ENCODE results near the gene STX8.

The STX8 gene

GRCh38 chr17:9228408-9229159 is 347.0 kb downstream of the STX8 start:
- no peaks in the 10 kb centered on the region for H3K9me3 ChIP-seq (ENCODE audit: control insufficient read depth, low read length)
- H3K36me3 ChIP-seq (ENCODE audit: control insufficient read depth, insufficient read depth, low read length): no peaks in the 10 kb centered on the region
- H3K27ac ChIP-seq (ENCODE audit: low read depth, low read length, severe bottlenecking): no peak overlapping the region
- no peak overlapping the region for H3K4me3 ChIP-seq (ENCODE audit: extremely low read depth, insufficient read depth, low read length, poor library complexity, severe bottlenecking)
- H3K4me1 ChIP-seq (ENCODE audit: control insufficient read depth, insufficient read depth, low read length, poor library complexity, severe bottlenecking): no peaks in the 10 kb centered on the region
- 81 to 87% methylated on average over 12 to 13 of the region's 16 CpGs for WGBS, 2 experiments (ENCODE audit: insufficient coverage in 2 of 2)

- WGBS, 2 experiments (ENCODE audit: insufficient coverage in 2 of 2): 79 to 90% methylated on average over 8 to 11 of the region's 13 CpGs
- H3K9me3 ChIP-seq (ENCODE audit: control insufficient read depth, low read length): no peaks in the 10 kb centered on the region
- H3K27ac ChIP-seq (ENCODE audit: low read depth, low read length, severe bottlenecking): no peak overlapping the region
- no peaks in the 10 kb centered on the region for H3K4me1 ChIP-seq (ENCODE audit: control insufficient read depth, insufficient read depth, low read length, poor library complexity, severe bottlenecking)
- H3K4me3 ChIP-seq (ENCODE audit: extremely low read depth, insufficient read depth, low read length, poor library complexity, severe bottlenecking): no peak overlapping the region
- no peaks in the 10 kb centered on the region for H3K36me3 ChIP-seq (ENCODE audit: control insufficient read depth, insufficient read depth, low read length)
Observed at GRCh38 chr17:9227819-9228407, 347.7 kb downstream of the STX8 start.

- Histone ChIP-seq H3K4me3 (ENCODE audit: extremely low read depth, insufficient read depth, low read length, poor library complexity, severe bottlenecking) (no peak overlapping the region), H3K9me3 (ENCODE audit: control insufficient read depth, low read length) (no peaks in the 10 kb centered on the region), H3K4me1 (ENCODE audit: control insufficient read depth, insufficient read depth, low read length, poor library complexity, severe bottlenecking) (no peaks in the 10 kb centered on the region)
Observed at GRCh38 chr17:9226794-9227135, 348.9 kb downstream of the STX8 start.

GRCh38 chr17:9226130-9226793 is 349.4 kb downstream of the STX8 start:
- Histone ChIP-seq H3K9me3 (ENCODE audit: control insufficient read depth, low read length) (no peaks in the 10 kb centered on the region), H3K27ac (ENCODE audit: low read depth, low read length, severe bottlenecking) (no peak overlapping the region), H3K36me3 (ENCODE audit: control insufficient read depth, insufficient read depth, low read length) (no peaks in the 10 kb centered on the region), H3K4me1 (ENCODE audit: control insufficient read depth, insufficient read depth, low read length, poor library complexity, severe bottlenecking) (no peaks in the 10 kb centered on the region), H3K4me3 (ENCODE audit: extremely low read depth, insufficient read depth, low read length, poor library complexity, severe bottlenecking) (no peak overlapping the region)
- WGBS, 2 experiments (ENCODE audit: insufficient coverage in 2 of 2): 85 to 87% methylated on average over 19 to 20 of the region's 34 CpGs

More at GRCh38 chr17:9226794-9227135, 348.9 kb downstream of the STX8 start:
- H3K27ac ChIP-seq (ENCODE audit: low read depth, low read length, severe bottlenecking): no peak overlapping the region
- 69% methylated on average over 12 to 14 of the region's 14 CpGs for WGBS, 2 experiments (ENCODE audit: insufficient coverage in 2 of 2)
- H3K36me3 ChIP-seq (ENCODE audit: control insufficient read depth, insufficient read depth, low read length): no peaks in the 10 kb centered on the region

- Histone ChIP-seq H3K27ac (ENCODE audit: low read depth, low read length, severe bottlenecking) (no peak overlapping the region), H3K36me3 (ENCODE audit: control insufficient read depth, insufficient read depth, low read length) (no peaks in the 10 kb centered on the region), H3K9me3 (ENCODE audit: control insufficient read depth, low read length) (no peaks in the 10 kb centered on the region), H3K4me3 (ENCODE audit: extremely low read depth, insufficient read depth, low read length, poor library complexity, severe bottlenecking) (no peak overlapping the region), H3K4me1 (ENCODE audit: control insufficient read depth, insufficient read depth, low read length, poor library complexity, severe bottlenecking) (no peaks in the 10 kb centered on the region)
- 24 to 37% methylated on average over 19 to 21 of the region's 32 CpGs for WGBS, 2 experiments (ENCODE audit: insufficient coverage in 2 of 2)
Observed at GRCh38 chr17:9225305-9226101, 350.1 kb downstream of the STX8 start.

GRCh38 chr17:9224485-9224884 is 351.1 kb downstream of the STX8 start:
- H3K4me3 ChIP-seq (ENCODE audit: extremely low read depth, insufficient read depth, low read length, poor library complexity, severe bottlenecking): no peak overlapping the region
- no peak overlapping the region for H3K27ac ChIP-seq (ENCODE audit: low read depth, low read length, severe bottlenecking)
- no peaks in the 10 kb centered on the region for H3K4me1 ChIP-seq (ENCODE audit: control insufficient read depth, insufficient read depth, low read length, poor library complexity, severe bottlenecking)
- WGBS, 2 experiments (ENCODE audit: insufficient coverage in 2 of 2): 92 to 100% methylated on average over 1 to 4 of the region's 7 CpGs
- no peaks in the 10 kb centered on the region for H3K36me3 ChIP-seq (ENCODE audit: control insufficient read depth, insufficient read depth, low read length)
- no peaks in the 10 kb centered on the region for H3K9me3 ChIP-seq (ENCODE audit: control insufficient read depth, low read length)

GRCh38 chr17:9223531-9223930 is 352.1 kb downstream of the STX8 start:
- Histone ChIP-seq H3K27ac (ENCODE audit: low read depth, low read length, severe bottlenecking) (no peak overlapping the region), H3K4me3 (ENCODE audit: extremely low read depth, insufficient read depth, low read length, poor library complexity, severe bottlenecking) (no peak overlapping the region), H3K36me3 (ENCODE audit: control insufficient read depth, insufficient read depth, low read length) (no peaks in the 10 kb centered on the region), H3K4me1 (ENCODE audit: control insufficient read depth, insufficient read depth, low read length, poor library complexity, severe bottlenecking) (no peaks in the 10 kb centered on the region), H3K9me3 (ENCODE audit: control insufficient read depth, low read length) (no peaks in the 10 kb centered on the region)
- WGBS, 2 experiments (ENCODE audit: insufficient coverage in 2 of 2): 72 to 79% methylated on average over 4 to 6 of the region's 8 CpGs

GRCh38 chr17:9221922-9222180 is 353.8 kb downstream of the STX8 start:
- peaks cover 2% of the 10 kb centered on the region for H3K9me3 ChIP-seq (ENCODE audit: control insufficient read depth, low read length)
- no peak overlapping the region for H3K4me3 ChIP-seq (ENCODE audit: extremely low read depth, insufficient read depth, low read length, poor library complexity, severe bottlenecking)
- no peak overlapping the region for H3K27ac ChIP-seq (ENCODE audit: low read depth, low read length, severe bottlenecking)
- H3K36me3 ChIP-seq (ENCODE audit: control insufficient read depth, insufficient read depth, low read length): no peaks in the 10 kb centered on the region
- peaks cover 8% of the 10 kb centered on the region for H3K4me1 ChIP-seq (ENCODE audit: control insufficient read depth, insufficient read depth, low read length, poor library complexity, severe bottlenecking)
- WGBS, 2 experiments (ENCODE audit: insufficient coverage in 2 of 2): 84 to 95% methylated on average over 5 of the region's 5 CpGs

- Histone ChIP-seq H3K36me3 (ENCODE audit: control insufficient read depth, insufficient read depth, low read length) (no peaks in the 10 kb centered on the region), H3K4me1 (ENCODE audit: control insufficient read depth, insufficient read depth, low read length, poor library complexity, severe bottlenecking) (peaks cover 8% of the 10 kb centered on the region), H3K4me3 (ENCODE audit: extremely low read depth, insufficient read depth, low read length, poor library complexity, severe bottlenecking) (no peak overlapping the region), H3K9me3 (ENCODE audit: control insufficient read depth, low read length) (peaks cover 4% of the 10 kb centered on the region), H3K27ac (ENCODE audit: low read depth, low read length, severe bottlenecking) (no peak overlapping the region)
- WGBS, 2 experiments (ENCODE audit: insufficient coverage in 2 of 2): 74 to 84% methylated on average over 22 of the region's 25 CpGs
Observed at GRCh38 chr17:9221147-9221921, 354.3 kb downstream of the STX8 start.

GRCh38 chr17:9220398-9221146 is 355.0 kb downstream of the STX8 start:
- no peaks in the 10 kb centered on the region for H3K36me3 ChIP-seq (ENCODE audit: control insufficient read depth, insufficient read depth, low read length)
- WGBS, 2 experiments (ENCODE audit: insufficient coverage in 2 of 2): 59 to 76% methylated on average over 14 to 18 of the region's 23 CpGs
- no peak overlapping the region for H3K27ac ChIP-seq (ENCODE audit: low read depth, low read length, severe bottlenecking)
- H3K4me1 ChIP-seq (ENCODE audit: control insufficient read depth, insufficient read depth, low read length, poor library complexity, severe bottlenecking): peaks cover 8% of the 10 kb centered on the region
- H3K9me3 ChIP-seq (ENCODE audit: control insufficient read depth, low read length): peaks cover 8% of the 10 kb centered on the region
- no peak overlapping the region for H3K4me3 ChIP-seq (ENCODE audit: extremely low read depth, insufficient read depth, low read length, poor library complexity, severe bottlenecking)
